Spinal cord (tissue), 10 donors: ENCODE data around the gene AFAP1. TPM values are rescaled to one million over a fixed set of nuclear protein-coding genes. Genes with fewer than 3 reads are reported as not detected.

Experiments
- DNase-seq, 6 donors: peaks; one replicate each; pipeline versions ENCODE4 v3.0.0 to v3.0.0-alpha.2; 2013 to 2015; ENCODE audit warnings: low spot score in 6 of 6, low read depth in 4 of 6
- H3K27ac ChIP-seq: one replicate; pipeline ENCODE4 v1.5.1; 2013; ENCODE audit warnings: low read depth, low read length, control low read depth
- H3K27me3 ChIP-seq: one replicate; pipeline ENCODE4 v1.6.1; 2013; ENCODE audit warnings: low read length; ENCODE audit not compliant: control insufficient read depth, insufficient read depth
- H3K36me3 ChIP-seq: one replicate; pipeline ENCODE4 v1.6.1; 2013; ENCODE audit warnings: low read length; ENCODE audit not compliant: control insufficient read depth, insufficient read depth
- H3K4me1 ChIP-seq: one replicate; pipeline ENCODE4 v1.6.1; 2013; ENCODE audit warnings: low read length; ENCODE audit not compliant: control insufficient read depth, insufficient read depth
- H3K4me3 ChIP-seq: one replicate; pipeline ENCODE4 v1.5.1; 2013; ENCODE audit warnings: low read depth, low read length, control low read depth
- H3K9me3 ChIP-seq: one replicate; pipeline ENCODE4 v1.6.1; 2013; ENCODE audit warnings: low read length; ENCODE audit not compliant: control insufficient read depth, insufficient read depth
- WGBS: methylation state at CpG from one replicate; pipeline ENCODE4 v1.1.5; 2013; ENCODE audit warnings: missing lambda C conversion rate; ENCODE audit not compliant: insufficient coverage; 5-methylcytosine and 5-hydroxymethylcytosine counted together
- polyA plus RNA-seq, 2 donors: library from polyadenylated mRNA; unstranded; fragments of 120-200 nt; gene quantifications; one replicate each; pipeline ENCODE4 v1.2.1, GENCODE V29; 2013; ENCODE audit not compliant: insufficient read length in 2 of 2
- total RNA-seq, 2 donors: library from RNA; depleted of rRNA in 1 of 2; stranded (reverse); fragments of 120-200 nt in 1 of 2; fragments of >200 nt in 1 of 2; gene quantifications; one replicate each; pipeline versions ENCODE4 v1.2.3 to v1.2.4, GENCODE V29; 2013 to 2014
- donor health status: healthy.

The AFAP1 gene
- total and polyA plus RNA-seq, 4 donors, result 34.8 to 42.0 (median 36.3) TPM

- Histone ChIP-seq H3K27ac (peak overlapping the region; percentile 64), H3K27me3 (no peaks in the 10 kb centered on the region), H3K4me3 (no peak overlapping the region), H3K4me1 (peaks cover 58% of the 10 kb centered on the region), H3K9me3 (no peaks in the 10 kb centered on the region), H3K36me3 (peaks cover 15% of the 10 kb centered on the region)
- peak in 1 of 6 donors; percentile 92 for DNase-seq
- WGBS, result 67% methylated on average over 2 of the region's 6 CpGs
These were observed 117.5 kb downstream of the AFAP1 start for GRCh38 chr4:7822137-7822505.

DNA sequence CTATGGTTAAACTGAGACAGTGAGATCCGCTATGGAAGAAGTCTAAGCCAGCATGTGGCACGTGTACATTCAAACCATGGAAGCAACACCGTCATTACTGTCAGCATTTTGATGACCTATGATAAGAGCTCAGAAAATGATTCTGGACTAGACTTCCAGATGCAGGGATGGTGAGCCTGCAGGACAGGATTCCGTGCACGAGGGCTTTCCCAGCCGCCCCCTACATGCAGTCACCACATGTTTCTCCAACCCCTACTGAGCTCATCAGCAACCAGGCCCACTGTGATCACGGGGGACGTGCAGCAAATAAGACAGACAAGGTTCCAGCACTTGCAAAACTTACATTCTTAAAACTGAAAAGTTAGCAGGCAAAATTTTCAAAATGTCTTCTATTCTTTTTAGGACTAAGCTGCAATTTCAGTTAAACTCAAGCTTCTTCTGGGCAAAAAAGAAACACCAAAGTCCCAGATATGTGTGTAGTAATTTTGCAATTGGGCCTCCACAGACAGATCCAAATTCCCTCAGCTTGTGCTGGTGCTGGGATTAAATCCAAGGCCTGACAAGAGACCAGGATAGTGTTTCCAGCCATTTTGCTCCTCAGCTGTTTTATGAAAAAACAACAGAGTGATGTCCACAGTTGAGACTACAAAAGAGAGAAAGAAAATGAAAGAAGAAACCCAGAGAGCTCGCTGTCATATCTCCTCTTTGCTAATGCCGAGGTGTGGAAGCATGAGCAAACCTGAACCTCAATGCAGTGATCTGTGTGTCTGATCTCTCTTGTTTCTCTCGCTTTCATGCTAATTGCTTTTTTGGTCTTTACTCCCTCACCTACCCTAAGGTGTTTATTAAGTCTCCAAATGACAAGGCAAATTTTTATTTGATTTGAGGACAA is 118.2 kb downstream of the AFAP1 start:
- H3K4me3 ChIP-seq, result no peak overlapping the region
- H3K36me3 ChIP-seq, result peaks cover 17% of the 10 kb centered on the region
- no peaks in the 10 kb centered on the region for H3K9me3 ChIP-seq
- peak overlapping the region; percentile 64 for H3K27ac ChIP-seq
- WGBS, result 73% methylated on average over 7 of the region's 11 CpGs
- H3K4me1 ChIP-seq, result peaks cover 56% of the 10 kb centered on the region
- H3K27me3 ChIP-seq, result no peaks in the 10 kb centered on the region
- peak in 1 of 6 donors; percentile 32 for DNase-seq

- H3K36me3 ChIP-seq, result peaks cover 16% of the 10 kb centered on the region
- WGBS, result 82% methylated on average over 11 of the region's 11 CpGs
- peaks cover 50% of the 10 kb centered on the region for H3K4me1 ChIP-seq
- DNase-seq, result peak in 1 of 6 donors; percentile 59
- no peak overlapping the region for H3K27ac ChIP-seq
- H3K9me3 ChIP-seq, result no peaks in the 10 kb centered on the region
- no peaks in the 10 kb centered on the region for H3K27me3 ChIP-seq
- H3K4me3 ChIP-seq, result no peak overlapping the region
These were observed 119.4 kb downstream of the AFAP1 start for GRCh38 chr4:7820031-7820818.

DNA sequence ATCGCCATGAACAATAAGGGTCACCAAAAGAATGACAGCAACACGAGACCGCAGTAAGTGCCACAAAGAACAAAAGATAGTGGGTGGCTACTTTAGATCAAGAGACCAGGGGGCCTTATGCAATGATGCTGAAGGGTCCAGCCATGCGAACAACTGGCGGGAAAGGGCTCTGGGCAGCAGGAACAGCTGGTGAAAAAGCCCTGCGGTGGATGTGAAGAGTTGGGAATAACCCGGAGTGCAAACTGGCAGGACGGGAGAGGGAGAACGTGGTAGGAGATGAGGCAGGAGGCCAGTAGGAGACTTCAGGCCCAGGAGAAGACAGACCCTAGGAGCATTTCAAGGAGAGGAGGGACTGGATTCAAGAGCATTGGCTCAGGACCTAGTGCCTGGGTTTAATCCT is 120.2 kb downstream of the AFAP1 start:
- Histone ChIP-seq H3K4me1 (peaks cover 48% of the 10 kb centered on the region), H3K36me3 (peaks cover 22% of the 10 kb centered on the region), H3K27me3 (no peaks in the 10 kb centered on the region), H3K9me3 (no peaks in the 10 kb centered on the region), H3K27ac (no peak overlapping the region), H3K4me3 (no peak overlapping the region)
- 86% methylated on average over 9 of the region's 9 CpGs for WGBS
- DNase-seq, result no peak

DNA sequence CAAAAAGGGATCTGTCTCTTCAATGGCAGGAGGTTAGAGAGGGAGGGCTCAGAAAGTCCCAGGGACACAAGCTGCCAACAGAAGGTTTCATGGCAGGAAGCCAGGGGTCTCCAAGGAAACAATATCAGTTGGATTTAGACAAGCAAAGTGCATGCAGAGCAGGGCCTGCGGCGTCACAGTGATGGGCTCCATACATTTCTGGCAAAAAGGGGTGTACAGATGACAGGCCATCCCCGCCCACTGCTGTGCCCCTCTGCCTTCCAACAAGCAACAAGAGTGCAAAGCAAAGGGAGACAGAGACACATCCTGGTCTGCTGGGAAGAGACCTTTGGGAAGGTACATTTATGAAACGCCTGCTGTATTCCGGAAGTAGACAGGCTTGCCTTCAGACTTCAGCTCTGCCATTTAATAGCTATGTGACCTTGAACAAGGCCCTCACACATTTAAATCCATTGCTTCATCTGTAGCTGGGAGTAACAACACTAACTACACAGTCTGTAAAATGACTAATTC is 121.2 kb downstream of the AFAP1 start:
- Histone ChIP-seq H3K27me3 (no peaks in the 10 kb centered on the region), H3K4me3 (no peak overlapping the region), H3K27ac (peak overlapping the region; percentile 16), H3K36me3 (peaks cover 26% of the 10 kb centered on the region), H3K9me3 (no peaks in the 10 kb centered on the region), H3K4me1 (peaks cover 44% of the 10 kb centered on the region)
- DNase-seq, result peak in 2 of 6 donors; percentile 88 to 90
- 36% methylated on average over 4 of the region's 5 CpGs for WGBS

GRCh38 chr4:7817877-7818398 is 121.7 kb downstream of the AFAP1 start:
- WGBS, result 60% methylated on average over 6 of the region's 6 CpGs
- peaks cover 26% of the 10 kb centered on the region for H3K36me3 ChIP-seq
- H3K27me3 ChIP-seq, result no peaks in the 10 kb centered on the region
- H3K9me3 ChIP-seq, result no peaks in the 10 kb centered on the region
- DNase-seq, result no peak
- peaks cover 39% of the 10 kb centered on the region for H3K4me1 ChIP-seq
- peak overlapping the region; percentile 16 for H3K27ac ChIP-seq
- no peak overlapping the region for H3K4me3 ChIP-seq

DNA sequence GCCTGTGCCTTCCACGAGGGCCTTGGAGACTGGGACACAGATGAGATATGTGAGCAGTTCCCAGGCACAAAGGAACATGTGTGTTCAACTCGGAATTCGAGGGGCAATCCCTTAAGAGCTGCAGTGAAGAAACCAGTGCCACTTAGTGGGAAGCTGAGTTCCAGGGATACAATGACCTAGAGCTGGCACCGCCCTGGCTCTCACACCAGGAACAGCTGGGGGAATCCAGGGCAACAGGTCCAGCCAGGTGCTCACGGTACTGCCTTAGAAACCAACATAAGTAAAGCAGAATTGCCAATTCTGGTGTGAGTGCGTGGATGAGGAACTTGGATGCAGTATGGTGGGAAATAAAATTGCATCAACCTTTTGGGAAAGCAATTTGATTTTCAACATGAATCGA is 122.9 kb downstream of the AFAP1 start:
- Histone ChIP-seq H3K36me3 (peaks cover 36% of the 10 kb centered on the region), H3K9me3 (no peaks in the 10 kb centered on the region), H3K4me1 (peaks cover 43% of the 10 kb centered on the region), H3K27me3 (no peaks in the 10 kb centered on the region), H3K4me3 (no peak overlapping the region), H3K27ac (no peak overlapping the region)
- WGBS, result 72% methylated on average over 6 of the region's 7 CpGs
- DNase-seq, result no peak

DNA sequence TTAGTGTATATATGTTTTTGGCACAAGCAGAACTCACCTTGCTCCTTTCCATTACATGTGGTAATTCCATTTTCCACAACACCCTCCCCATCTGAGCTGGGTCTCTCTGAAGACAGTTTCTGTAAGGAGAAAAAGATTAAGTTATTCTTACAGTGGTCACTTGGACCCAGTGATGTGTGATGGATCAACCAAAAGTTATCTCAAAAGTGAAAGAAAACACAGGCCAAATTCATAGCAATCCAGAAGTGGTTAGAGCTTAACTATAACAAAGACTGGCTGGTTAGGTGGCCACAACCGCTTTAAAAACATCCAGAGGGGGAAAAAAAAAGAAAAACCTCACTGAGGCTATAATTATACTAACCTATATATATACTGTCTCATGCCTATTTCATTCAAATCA is 123.7 kb downstream of the AFAP1 start:
- DNase-seq, result no peak
- H3K36me3 ChIP-seq, result peaks cover 43% of the 10 kb centered on the region
- no peak overlapping the region for H3K4me3 ChIP-seq
- no CpG with 5 or more reads among the region's 1 CpG for WGBS
- no peaks in the 10 kb centered on the region for H3K27me3 ChIP-seq
- no peaks in the 10 kb centered on the region for H3K9me3 ChIP-seq
- peaks cover 43% of the 10 kb centered on the region for H3K4me1 ChIP-seq
- no peak overlapping the region for H3K27ac ChIP-seq

GRCh38 chr4:7815562-7815961 is 124.1 kb downstream of the AFAP1 start:
- Histone ChIP-seq H3K9me3 (no peaks in the 10 kb centered on the region), H3K4me1 (peaks cover 42% of the 10 kb centered on the region), H3K36me3 (peaks cover 48% of the 10 kb centered on the region), H3K27me3 (no peaks in the 10 kb centered on the region), H3K4me3 (no peak overlapping the region), H3K27ac (no peak overlapping the region)
- no peak for DNase-seq
- WGBS, result 38% methylated on average over 3 of the region's 6 CpGs
